Measurements from ENCODE around the gene EBPL. TPM values are rescaled to one million over a fixed set of nuclear protein-coding genes. Genes with fewer than 3 reads are reported as not detected.

The EBPL gene
- total and polyA plus RNA-seq, 9 of the 15 experiments (the other 6 are each of a cell fraction or from before 2014, with no cell fraction given) = 5.2 to 68.3 (median 43.0) TPM

- Histone ChIP-seq H3K27ac (ENCODE audit: extremely low read depth, low read depth, low read length) (no peak overlapping the region), H3K4me2 (ENCODE audit: insufficient read depth, low read length) (no peak overlapping the region), H3K79me2 (ENCODE audit: control insufficient read depth, insufficient read depth, low read length) (peaks cover 16% of the 10 kb centered on the region), H3K4me3 (no peak overlapping the region), H2AFZ (ENCODE audit: low read depth, low read length) (no peak overlapping the region), H4K20me1 (replicated peaks; ENCODE audit: control insufficient read depth, insufficient read depth, low read length) (no peaks in the 10 kb centered on the region), H3K9ac (ENCODE audit: insufficient read depth in 1 of 2, low read depth in 2 of 2, low read length in 2 of 2) (no peak overlapping the region), H3K27me3 (ENCODE audit: control insufficient read depth in 2 of 2, insufficient read depth in 2 of 2, low read length in 2 of 2) (no peaks in the 10 kb centered on the region), H3K4me1 (replicated peaks in 1 of 2; ENCODE audit: control insufficient read depth in 2 of 2, insufficient read depth in 2 of 2, low read length in 2 of 2) (no peaks in the 10 kb centered on the region), H3K9me1 (ENCODE audit: control insufficient read depth, insufficient read depth, low read length) (no peaks in the 10 kb centered on the region), H3K9me3 (replicated peaks; ENCODE audit: control insufficient read depth, insufficient read depth, low read depth, low read length) (no peaks in the 10 kb centered on the region), H3K36me3 (ENCODE audit: control insufficient read depth, insufficient read depth, low read length) (peaks cover 22% of the 10 kb centered on the region; the same call in 1 of the 3 replicates)
- BruUV-seq (replicated peaks) = no TSS peak
- DNase-seq (ENCODE audit: extremely low read depth in 1 of 4, low spot score in 3 of 4) = no peak
- CTCF ChIA-PET (ENCODE audit: low intra/inter-chr PET ratio) = no interaction called here
- POLR2A ChIA-PET = no interaction called here
- intact Hi-C loops (cut with micrococcal nuclease) = no loop called here
- ATAC-seq = no peak
- WGBS (ENCODE audit: insufficient coverage, low coverage, missing lambda C conversion rate) = 92% methylated on average over 5 of the region's 6 CpGs
- FAIRE-seq = no peak
- in situ Hi-C loops (cut with MboI) = no loop called here
- TF ChIP-seq PURB (CRISPR knock-in tag; IDR thresholded peaks at IDR 0.05; ENCODE audit: low read depth) = no peak
- no peak for TF ChIP-seq SAP30 (IDR thresholded peaks at IDR 0.05; ENCODE audit: borderline replicate concordance, insufficient read depth, low read depth, low read length, poor library complexity, severe bottlenecking)
- TF ChIP-seq ZNF609 (CRISPR knock-in tag; IDR thresholded peaks at IDR 0.05; ENCODE audit: borderline replicate concordance) = no peak
These were observed 14.5 kb downstream of the EBPL start for GRCh38 chr13:49676581-49677298.
